NCI-H446 treated with DMSO at 0.1 percent for 48 hours (cell line): Measurements from ENCODE around the gene PAOX.

Experiments
- DNase-seq: peaks from one replicate; lab custom pipeline; 2025; lab: John Stamatoyannopoulos, UW

The PAOX gene

DNA sequence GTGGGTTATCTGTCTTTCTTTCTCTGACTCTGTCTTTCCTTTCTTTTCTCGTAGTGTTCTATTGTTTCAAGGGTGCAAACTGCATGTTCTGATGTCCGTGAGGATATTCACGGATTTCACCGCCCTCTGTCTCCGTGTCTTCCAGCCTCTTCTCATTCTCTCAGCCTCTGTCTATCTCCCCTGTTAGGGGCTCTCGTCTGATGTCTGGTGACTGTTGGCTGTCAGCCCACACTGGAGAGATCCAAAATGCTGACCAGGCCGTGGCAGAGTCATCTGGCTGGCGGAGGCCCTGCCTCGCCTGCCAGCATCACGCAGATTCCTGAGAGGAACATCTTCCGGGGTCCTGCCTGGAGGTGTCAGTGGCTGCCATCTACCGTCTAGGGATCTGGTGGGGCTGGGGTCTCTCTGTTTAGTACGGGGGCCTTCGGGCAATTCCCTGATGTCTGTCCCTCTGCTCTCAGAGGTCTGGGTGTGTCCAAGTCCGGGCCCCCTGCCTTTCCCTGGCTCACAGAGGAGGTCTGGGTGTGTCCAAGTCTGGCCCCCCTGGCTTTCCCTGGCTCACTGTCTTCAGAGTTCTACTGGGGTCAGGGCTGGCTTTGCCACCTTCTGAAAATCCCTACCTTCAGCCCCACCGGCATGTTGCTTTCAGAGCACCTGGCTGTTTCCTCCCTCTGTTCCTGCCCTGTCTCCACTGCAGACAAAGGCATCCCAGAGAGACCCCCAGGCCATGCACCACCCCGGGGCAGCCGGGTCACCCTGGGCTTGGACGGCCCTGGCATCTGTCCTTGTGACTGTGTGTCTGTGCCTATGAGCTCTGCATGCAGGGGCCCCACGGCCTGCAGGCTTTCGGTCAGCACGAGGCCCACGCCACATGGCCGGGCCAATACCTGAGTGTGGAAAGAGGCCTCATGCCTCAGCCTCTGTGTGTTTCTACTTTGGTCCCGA lies 60.7 kb downstream of the PAOX start:
- no peak for DNase-seq

GRCh38 chr10:133440633-133441285 lies 61.7 kb downstream of the PAOX start:
- DNase-seq, result no peak
